H1 (cell line): ENCODE results near the gene CHAD.

ENCODE experiments used
- CEBPB ChIP-seq: IDR thresholded peaks from 2 replicates; pipeline ENCODE4 v1.6.1; 2012; ENCODE audit warnings: low read depth, low read length
- EZH2 ChIP-seq: fragments of 200-600 bp; sonication (generic); IDR thresholded peaks from 2 replicates; pipeline ENCODE4 v1.7.1; 2012; ENCODE audit warnings: low read depth, mild to moderate bottlenecking, moderate library complexity, low read length, inconsistent platforms; ENCODE audit not compliant: severe bottlenecking
- HDAC6 ChIP-seq: IDR thresholded peaks from one replicate; pipeline ENCODE4 v1.7.1; 2012; ENCODE audit warnings: low read depth, mild to moderate bottlenecking, inconsistent platforms, low read length, moderate library complexity
- NRF1 ChIP-seq: IDR thresholded peaks from 2 replicates; pipeline ENCODE4 v1.6.1; 2011; ENCODE audit warnings: mild to moderate bottlenecking, low read depth, low read length, improper control_type of control experiment
- POLR2AphosphoS5 ChIP-seq: IDR thresholded peaks from 2 replicates; pipeline ENCODE4 v1.6.1; 2011; ENCODE audit warnings: low read depth, low read length
- SP4 ChIP-seq: IDR thresholded peaks from 2 replicates; pipeline ENCODE4 v1.6.1; 2012; ENCODE audit warnings: low read length, inconsistent platforms
- TCF12 ChIP-seq: IDR thresholded peaks from 2 replicates; pipeline ENCODE4 v1.6.1; 2011; ENCODE audit warnings: low read depth, mild to moderate bottlenecking, low read length
- TEAD4 ChIP-seq: IDR thresholded peaks from 2 replicates; pipeline ENCODE4 v1.6.1; 2012; ENCODE audit warnings: low read depth, low read length, inconsistent platforms, mixed read lengths
- YY1 ChIP-seq: IDR thresholded peaks from 2 replicates; pipeline ENCODE4 v1.6.1; 2011; ENCODE audit warnings: low read depth, mild to moderate bottlenecking, low read length
- TF ChIP-seq, protein P1 (sequence below), 3 experiments: IDR thresholded peaks; 1 replicate in 2 of 3; 2 replicates in 1 of 3; pipeline versions ENCODE4 v1.5.1 to v1.6.1; 2011; ENCODE audit warnings: low read length in 3 of 3, mild to moderate bottlenecking in 3 of 3, inconsistent platforms in 2 of 3, low read depth in 1 of 3, moderate library complexity in 1 of 3; ENCODE audit not compliant: insufficient read depth in 1 of 3; ENCODE audit errors: control extremely low read depth in 1 of 3
- TF ChIP-seq, protein P2 (sequence below): IDR thresholded peaks from 2 replicates; pipeline ENCODE4 v1.6.1; 2012; ENCODE audit warnings: inconsistent platforms

DNA sequence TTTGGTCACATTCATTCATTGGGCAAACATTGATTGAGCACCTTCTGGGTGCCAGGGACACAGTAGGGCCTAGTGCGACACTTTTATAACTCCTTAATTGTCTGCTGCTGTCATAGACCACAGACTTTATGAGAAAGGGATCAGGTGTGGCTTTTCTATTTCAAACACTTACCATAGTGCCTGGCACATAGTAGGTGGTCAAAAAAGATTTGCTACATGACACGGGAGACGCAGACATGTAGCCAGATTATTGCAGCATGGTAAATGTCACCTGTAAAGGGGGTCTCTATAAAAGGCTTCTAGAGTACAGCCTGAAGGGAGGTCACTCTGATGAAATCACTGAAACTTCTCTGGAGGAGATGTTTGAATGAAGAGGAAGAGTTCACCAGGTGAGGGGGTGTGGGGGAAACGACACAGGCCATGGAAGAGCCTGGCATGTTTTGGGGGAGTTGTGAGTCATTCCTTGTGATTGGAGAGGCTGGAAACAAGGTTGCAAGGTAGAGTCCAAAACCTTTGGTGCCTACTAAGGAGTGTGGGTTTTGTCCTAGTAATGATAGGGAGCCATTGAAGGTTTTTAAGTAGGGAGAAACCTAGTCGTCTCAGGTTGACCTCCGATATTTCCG lies 11.6 kb upstream of the CHAD start:
- TF ChIP-seq SP4 (no peak), TEAD4 (no peak), NRF1 (no peak), HDAC6 (no peak), YY1 (no peak), CEBPB (no peak), EZH2 (no peak), POLR2AphosphoS5 (no peak), TCF12 (no peak)
- TF ChIP-seq, protein P1, sequence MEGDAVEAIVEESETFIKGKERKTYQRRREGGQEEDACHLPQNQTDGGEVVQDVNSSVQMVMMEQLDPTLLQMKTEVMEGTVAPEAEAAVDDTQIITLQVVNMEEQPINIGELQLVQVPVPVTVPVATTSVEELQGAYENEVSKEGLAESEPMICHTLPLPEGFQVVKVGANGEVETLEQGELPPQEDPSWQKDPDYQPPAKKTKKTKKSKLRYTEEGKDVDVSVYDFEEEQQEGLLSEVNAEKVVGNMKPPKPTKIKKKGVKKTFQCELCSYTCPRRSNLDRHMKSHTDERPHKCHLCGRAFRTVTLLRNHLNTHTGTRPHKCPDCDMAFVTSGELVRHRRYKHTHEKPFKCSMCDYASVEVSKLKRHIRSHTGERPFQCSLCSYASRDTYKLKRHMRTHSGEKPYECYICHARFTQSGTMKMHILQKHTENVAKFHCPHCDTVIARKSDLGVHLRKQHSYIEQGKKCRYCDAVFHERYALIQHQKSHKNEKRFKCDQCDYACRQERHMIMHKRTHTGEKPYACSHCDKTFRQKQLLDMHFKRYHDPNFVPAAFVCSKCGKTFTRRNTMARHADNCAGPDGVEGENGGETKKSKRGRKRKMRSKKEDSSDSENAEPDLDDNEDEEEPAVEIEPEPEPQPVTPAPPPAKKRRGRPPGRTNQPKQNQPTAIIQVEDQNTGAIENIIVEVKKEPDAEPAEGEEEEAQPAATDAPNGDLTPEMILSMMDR (IDR thresholded peaks at IDR 0.05; ENCODE audit: control extremely low read depth in 1 of 3, insufficient read depth in 1 of 3, low read depth in 1 of 3, low read length in 3 of 3) = no peak
- TF ChIP-seq, protein P2, sequence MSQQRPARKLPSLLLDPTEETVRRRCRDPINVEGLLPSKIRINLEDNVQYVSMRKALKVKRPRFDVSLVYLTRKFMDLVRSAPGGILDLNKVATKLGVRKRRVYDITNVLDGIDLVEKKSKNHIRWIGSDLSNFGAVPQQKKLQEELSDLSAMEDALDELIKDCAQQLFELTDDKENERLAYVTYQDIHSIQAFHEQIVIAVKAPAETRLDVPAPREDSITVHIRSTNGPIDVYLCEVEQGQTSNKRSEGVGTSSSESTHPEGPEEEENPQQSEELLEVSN = no peak
